Astrocyte of the hippocampus (primary cell): Measurements from ENCODE around the gene TTC23.
A peak's percentile ranks its signal among the peaks of the same experiment; 100 is the strongest.
"Not testable (repeated sequence)": the region's sequence is repeated elsewhere in the genome, so short reads cannot be mapped to it uniquely, and the experiment has no call there.

Source experiments
- DNase-seq: peaks from one replicate; pipeline ENCODE4 v3.0.0; 2011; ENCODE audit warnings: low read depth, low spot score

The TTC23 gene

GRCh38 chr15:99197856-99198255, 51.5 kb downstream of the TTC23 start:
- peak; percentile 26 for DNase-seq

DNA sequence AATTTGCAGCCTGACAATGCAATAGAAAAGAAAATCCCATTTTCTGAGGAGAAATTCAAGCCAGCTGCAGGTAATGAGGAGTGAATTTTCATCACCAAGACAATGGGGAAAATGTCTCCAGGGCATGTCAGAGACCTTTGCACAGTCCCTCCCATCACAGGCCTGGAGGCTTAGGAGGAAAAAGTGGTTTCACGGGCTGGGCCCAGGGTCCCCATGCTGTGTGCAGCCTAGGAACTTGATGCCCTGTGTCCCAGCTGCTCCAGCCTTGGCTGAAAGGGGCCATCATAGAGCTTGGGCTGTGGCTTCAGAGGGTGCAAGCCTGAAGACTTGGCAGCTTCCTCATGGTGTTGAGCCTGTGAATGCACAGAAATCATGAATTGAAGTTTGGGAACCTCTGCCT, 57.2 kb downstream of the TTC23 start:
- not testable (repeated sequence) for DNase-seq

GRCh38 chr15:99187936-99188335, 61.4 kb downstream of the TTC23 start:
- no peak for DNase-seq

- DNase-seq, result peak; percentile 54
Observed at GRCh38 chr15:99185414-99186130, 63.8 kb downstream of the TTC23 start.

- no peak for DNase-seq
Observed at GRCh38 chr15:99182791-99183190, 66.6 kb downstream of the TTC23 start.

DNA sequence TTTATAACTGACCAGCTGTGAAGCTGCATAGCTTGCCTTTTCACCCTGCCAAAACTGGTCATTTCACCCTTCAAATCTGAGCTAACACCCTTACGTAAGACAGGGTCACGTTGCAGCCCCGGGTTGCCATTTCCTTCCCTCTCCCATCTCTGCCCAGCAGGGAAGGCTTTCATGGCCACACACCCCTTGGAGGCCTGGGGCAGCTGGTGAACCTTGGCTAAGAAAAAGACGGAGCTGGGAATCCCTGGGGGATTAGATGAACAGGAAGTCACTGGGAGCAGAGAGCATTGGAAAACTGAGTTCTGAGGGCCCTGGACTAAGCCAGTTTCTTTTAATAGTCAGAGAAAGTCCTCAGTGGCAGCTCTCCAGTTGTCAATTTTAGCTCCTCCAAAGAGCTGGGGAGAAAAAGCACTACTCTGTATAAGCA, 67.8 kb downstream of the TTC23 start:
- no peak for DNase-seq

DNA sequence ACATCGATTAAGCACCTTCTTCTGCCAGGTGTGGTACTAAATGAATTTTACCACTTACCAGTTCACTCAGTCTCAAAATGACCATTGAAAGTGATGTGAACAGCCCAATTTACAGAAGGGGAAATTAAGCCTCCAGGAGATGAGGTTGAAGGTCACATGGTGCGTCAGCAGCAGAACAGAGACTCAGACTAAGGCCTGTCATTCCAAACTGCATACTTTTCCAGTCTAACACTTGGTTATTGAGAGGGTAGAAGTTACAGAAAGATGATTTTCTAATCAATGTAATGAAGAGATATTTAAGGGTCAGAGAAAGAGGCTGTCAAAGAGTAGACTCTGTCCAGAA, 68.4 kb downstream of the TTC23 start:
- DNase-seq, result no peak

- DNase-seq, result no peak
Observed at GRCh38 chr15:99180086-99180963, 69.1 kb downstream of the TTC23 start.

GRCh38 chr15:99177679-99178078, 71.7 kb downstream of the TTC23 start:
- DNase-seq, result no peak

DNA sequence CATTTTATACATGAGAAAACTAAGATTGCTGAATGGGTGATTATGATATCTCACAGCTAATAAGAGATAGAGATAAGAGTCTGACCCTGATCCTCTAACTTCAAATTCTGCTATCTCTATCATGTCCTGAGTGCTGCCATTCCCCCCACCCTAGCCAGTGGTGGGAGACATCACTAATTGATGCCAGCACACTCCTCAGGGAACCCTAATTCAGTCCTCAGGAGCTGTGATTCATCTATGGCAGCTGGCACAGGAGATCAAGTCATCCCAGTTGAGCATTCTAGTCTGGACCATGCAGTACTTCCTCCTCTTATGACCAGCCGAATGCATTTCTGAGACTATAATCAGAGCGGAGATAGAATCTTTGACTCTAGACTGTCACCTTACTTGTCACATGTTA, 72.6 kb downstream of the TTC23 start:
- DNase-seq, result no peak

DNA sequence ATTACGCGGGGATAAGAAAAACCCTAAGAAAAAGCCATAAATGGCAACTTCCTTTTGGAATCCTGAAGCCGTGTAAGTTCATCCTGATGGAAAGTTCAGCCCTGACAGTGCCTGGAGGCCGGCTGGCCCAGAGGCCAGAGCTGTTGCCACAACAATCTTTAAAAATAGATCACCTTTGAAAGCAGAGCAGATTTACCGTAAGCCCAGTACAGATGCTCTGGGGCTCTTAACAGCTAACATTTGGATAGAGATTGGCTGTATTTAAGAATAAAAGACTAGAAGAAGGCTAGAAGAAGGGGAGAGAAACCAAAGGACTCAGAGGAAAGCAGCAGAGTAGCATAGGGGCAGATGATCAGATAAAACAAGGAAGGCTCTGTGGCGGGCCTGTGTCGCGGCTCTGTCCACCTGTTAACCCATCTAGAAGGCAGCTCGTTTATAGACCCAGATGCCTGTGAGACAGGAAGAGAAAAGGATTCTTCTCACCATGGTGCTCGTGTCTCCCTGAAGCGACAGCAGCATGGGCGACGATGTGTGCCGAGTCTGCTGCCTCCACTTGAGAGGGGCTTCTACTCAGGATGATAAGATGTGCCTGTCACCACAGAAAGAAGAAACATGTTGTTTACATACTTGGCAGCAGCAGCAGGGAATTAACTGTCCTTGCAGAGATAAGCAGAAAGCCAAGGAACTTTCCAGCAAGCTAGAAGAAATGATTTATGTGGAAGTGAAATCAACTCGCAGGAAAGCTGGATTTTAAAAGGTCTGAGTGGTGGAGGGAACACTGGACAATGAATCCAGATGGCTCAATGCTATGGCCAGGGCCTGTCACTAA, 74.6 kb downstream of the TTC23 start:
- DNase-seq, result no peak

GRCh38 chr15:99172989-99173388, 76.4 kb downstream of the TTC23 start:
- DNase-seq, result no peak

- no peak for DNase-seq
Observed at GRCh38 chr15:99172171-99172570, 77.2 kb downstream of the TTC23 start.

DNA sequence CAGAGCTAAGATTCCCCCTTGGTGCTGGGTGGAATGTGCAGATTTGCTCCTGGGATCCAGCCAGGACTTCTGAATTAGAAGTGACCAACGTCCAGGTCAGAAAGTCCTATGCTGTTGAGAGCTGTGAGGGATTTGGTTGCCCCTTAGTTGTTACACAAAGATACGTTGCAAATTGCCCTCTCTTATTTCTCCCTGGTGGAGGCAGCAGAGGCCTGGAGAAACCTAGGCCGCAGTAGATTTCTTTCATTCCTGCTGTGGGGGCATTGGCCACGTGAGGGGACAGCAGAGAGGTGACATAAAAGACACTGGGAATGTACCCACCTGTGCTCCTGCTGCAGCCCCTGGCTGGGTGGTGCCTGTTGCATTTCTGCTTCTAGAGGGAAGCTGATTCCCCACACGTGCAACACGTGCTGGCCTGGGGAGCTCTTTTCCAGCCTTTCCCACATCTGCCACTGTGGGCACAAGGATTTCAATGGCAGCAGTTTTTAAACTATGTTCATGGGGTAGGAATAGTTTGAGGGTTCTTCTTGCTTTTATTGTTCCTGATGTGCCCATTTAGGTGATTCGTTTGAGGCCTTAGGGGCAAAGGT, 78.8 kb downstream of the TTC23 start:
- DNase-seq, result no peak

GRCh38 chr15:99169769-99170311, 79.5 kb downstream of the TTC23 start:
- peak; percentile 82 for DNase-seq

DNA sequence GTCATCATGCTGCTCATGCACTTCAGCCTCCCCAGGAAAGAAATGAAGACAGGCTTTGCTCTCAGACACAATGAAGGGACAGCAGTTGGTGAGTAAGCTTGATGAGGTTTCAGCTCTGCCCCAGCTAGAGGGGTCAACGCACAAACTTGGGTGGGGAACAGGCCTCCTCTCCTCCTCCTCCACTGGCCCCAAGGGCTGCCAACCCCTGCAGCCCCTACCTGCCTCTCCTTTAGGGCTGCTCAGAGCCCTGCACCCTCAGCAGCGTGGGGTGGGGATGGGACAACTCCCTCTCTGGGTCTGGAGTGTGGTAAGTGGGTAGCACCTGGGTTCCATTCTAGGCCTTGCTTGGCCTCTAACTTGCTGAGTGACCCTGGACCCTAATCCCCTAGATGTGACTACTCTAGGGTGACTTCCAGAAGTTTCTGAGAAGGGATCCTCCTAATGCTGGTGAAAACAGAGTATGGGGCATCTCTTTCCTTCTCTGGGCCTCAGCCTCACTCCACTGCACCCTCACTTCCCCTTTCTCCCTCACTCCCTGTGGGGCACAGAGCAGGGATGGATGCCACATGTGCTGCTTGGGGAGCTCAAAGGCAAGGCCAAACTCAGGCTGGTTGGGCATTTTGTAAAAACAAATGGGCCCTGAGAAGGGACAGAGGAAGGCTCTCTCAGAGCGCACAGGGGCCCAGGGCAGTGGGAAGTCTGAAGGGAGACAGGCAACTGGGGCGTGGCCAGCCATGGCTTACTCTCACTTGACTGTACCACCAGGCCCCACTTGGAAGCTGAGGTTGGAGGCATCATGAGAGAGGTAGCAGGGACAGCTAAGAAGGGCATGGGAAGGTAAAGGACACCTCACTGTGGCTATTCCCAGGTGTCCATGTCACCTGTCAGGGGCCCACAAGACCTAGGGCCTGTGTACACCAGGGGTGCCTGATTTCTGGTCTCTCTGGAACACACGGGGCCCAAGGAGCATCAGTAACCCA, 80.5 kb downstream of the TTC23 start:
- DNase-seq, result no peak

DNA sequence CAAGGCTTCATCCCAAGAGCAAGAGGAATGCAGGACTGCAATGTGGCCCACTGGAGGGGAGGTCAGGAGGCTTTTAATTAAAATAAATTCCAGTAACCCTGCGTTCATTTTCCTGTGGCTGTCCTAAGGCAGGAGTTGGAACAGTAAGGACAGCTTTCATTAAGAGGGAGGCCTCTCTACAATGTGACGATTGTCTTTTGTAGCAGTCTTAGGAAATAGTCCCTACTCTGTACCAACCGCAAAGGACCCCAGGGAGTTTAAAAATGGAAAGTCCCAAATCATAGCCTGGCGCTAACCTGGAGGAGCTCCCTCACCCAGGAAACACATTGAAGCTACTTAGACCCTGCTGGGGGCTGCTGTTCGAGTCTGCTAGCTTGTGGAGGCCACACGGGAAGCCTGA, 81.7 kb downstream of the TTC23 start:
- no peak for DNase-seq

GRCh38 chr15:99167201-99167600, 82.2 kb downstream of the TTC23 start:
- no peak for DNase-seq

DNA sequence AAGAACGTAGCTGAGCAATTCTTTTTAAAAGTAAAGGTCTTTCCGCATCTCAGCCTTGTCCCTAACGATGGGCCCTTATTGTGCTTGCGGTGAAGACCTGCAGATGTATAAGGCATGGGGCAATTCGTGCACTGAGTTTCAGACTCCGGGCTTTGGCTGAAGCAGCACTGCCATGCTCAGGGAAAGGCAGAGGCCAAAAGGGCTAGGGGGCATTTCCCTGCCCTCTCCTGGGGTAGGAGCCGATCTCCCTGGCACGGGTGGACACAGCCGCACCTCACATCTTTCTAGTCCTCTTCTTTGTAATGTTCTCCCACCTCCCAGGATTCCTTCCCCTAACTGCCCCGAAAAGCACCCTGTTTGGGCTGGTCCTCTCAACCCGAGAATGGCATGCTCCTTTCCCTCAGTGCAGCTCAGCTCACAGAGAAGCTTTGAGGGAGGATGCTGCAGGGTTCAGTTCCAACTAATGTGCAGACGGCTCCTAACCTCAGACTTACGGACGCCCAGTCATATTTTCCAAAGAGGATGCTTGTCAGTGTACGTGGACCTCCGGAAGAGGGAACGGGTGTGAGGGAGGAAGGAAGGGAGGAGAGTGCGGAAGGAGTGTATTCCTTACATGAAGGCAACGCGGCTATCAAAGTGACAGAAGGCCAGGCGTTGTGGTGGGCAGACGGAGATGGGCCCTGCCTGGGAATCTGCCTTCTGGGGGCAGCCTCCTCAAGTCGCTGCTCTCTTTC, 83.3 kb downstream of the TTC23 start:
- no peak for DNase-seq
